Measurements from ENCODE around the gene SDF4. TPM values are rescaled to one million over a fixed set of nuclear protein-coding genes. Genes with fewer than 3 reads are reported as not detected.
A peak's percentile ranks its signal among the peaks of the same experiment; 100 is the strongest.

Gene SDF4
- total and polyA plus RNA-seq, 2 of the 4 experiments (the other 2 are of a cell fraction) = 57.0 to 250 TPM

DNA sequence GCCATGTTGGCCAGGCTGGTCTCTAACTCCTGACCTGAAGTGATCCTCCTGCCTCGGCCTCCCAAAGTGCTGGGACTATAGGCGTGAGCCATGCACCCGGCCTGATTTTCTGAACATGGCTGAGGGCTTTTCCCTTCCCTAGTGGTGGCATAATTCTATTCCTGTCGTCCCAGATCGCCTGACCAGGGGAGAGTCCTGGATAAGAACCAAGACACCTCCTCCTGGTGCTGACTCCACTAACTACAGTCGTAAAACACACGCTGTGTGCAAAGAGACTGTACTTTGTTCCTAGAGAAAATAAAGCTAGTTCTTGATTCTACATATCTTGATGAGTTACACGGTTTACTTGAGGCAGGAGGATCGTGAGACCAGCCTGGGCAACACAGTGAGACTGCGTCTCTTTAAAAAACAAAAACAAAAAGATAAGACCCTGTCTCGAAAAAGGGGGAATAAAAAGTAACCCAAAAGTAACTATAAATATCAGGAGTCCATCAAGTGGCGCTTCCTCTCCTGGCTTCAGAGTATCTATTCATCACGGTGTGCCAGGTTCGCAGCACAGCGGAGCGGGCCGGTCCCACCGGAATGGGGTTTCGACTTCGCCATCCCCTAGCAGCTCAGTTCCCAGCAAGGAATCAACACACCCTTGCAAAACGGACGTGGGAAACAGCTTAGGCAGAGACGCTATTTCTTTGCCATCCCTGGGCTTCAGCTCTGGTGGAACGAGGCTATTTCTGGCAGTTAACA lies 973 bp downstream of the SDF4 start (continued):
- TF ChIP-seq, protein P1, sequence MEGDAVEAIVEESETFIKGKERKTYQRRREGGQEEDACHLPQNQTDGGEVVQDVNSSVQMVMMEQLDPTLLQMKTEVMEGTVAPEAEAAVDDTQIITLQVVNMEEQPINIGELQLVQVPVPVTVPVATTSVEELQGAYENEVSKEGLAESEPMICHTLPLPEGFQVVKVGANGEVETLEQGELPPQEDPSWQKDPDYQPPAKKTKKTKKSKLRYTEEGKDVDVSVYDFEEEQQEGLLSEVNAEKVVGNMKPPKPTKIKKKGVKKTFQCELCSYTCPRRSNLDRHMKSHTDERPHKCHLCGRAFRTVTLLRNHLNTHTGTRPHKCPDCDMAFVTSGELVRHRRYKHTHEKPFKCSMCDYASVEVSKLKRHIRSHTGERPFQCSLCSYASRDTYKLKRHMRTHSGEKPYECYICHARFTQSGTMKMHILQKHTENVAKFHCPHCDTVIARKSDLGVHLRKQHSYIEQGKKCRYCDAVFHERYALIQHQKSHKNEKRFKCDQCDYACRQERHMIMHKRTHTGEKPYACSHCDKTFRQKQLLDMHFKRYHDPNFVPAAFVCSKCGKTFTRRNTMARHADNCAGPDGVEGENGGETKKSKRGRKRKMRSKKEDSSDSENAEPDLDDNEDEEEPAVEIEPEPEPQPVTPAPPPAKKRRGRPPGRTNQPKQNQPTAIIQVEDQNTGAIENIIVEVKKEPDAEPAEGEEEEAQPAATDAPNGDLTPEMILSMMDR (conservative IDR thresholded peaks at IDR 0.05; ENCODE audit: low read depth, low read length) = peak; percentile 51

DNA sequence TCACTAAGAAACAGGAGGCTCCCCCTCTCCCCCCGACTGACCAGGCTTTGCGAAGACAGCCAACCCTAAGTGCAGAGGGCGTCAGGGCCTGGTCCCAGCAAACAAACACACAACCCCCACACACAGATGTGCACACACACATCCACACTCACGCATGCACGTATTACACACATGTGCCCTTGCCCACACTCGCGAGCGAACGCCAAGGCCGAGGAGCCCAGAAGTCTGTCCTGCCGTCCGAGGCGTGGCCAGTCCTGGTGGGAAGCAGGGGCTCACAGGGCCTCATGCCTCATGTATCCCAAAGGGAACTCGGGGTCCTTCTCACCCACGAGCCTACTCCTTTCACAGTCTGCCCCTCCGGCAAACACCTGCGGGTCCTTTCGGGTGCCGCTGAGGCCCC lies 2.0 kb downstream of the SDF4 start:
- Histone ChIP-seq H3K27ac (ENCODE audit: insufficient read depth, low read length) (no peak overlapping the region), H3K56ac (ENCODE audit: extremely low read depth, insufficient read depth, low read length) (no peak overlapping the region), H3K4ac (ENCODE audit: low read depth, low read length) (peak overlapping the region; percentile 33; the same call in 1 of the 2 replicates), H3K4me3 (ENCODE audit: insufficient read depth, low read depth, low read length) (no peak overlapping the region), H4K91ac (ENCODE audit: insufficient read depth, low read depth, low read length) (no peak overlapping the region), H3K14ac (replicated peaks; ENCODE audit: low read depth, low read length) (no peak overlapping the region), H2BK5ac (ENCODE audit: low read depth, low read length, poor library complexity, severe bottlenecking) (no peak overlapping the region), H2BK120ac (ENCODE audit: low read depth, low read length) (no peak overlapping the region), H3K36me3 (ENCODE audit: control insufficient read depth, insufficient read depth, low read length) (peaks cover 40% of the 10 kb centered on the region), H4K20me1 (ENCODE audit: insufficient read depth, low read length) (peaks cover 47% of the 10 kb centered on the region), H3K27me3 (ENCODE audit: control insufficient read depth, insufficient read depth, low read length) (no peaks in the 10 kb centered on the region), H2AK9ac (replicated peaks; ENCODE audit: low read depth, low read length, poor library complexity) (no peak overlapping the region), H3K9me1 (ENCODE audit: insufficient read depth, low read length) (peaks cover 10% of the 10 kb centered on the region), H3K4me1 (ENCODE audit: control insufficient read depth, insufficient read depth, low read length) (peaks cover 13% of the 10 kb centered on the region; the same call in 1 of the 2 replicates), H2BK20ac (ENCODE audit: low read depth, low read length) (no peak overlapping the region), H4K8ac (ENCODE audit: low read depth in 2 of 2, low read length in 2 of 2) (no peak overlapping the region), H2AFZ (replicated peaks; ENCODE audit: low read length, poor library complexity) (no peak overlapping the region), H3K23ac (ENCODE audit: low read depth, low read length) (0 out of 2 replicates have a peak overlapping the region, but pooled peaks have one; percentile 4), H3K9me3 (ENCODE audit: control insufficient read depth, insufficient read depth, low read length) (peaks cover 3% of the 10 kb centered on the region), H2AK5ac (ENCODE audit: low read depth, low read length) (peak overlapping the region; percentile 11; the same call in 1 of the 2 replicates), H2BK15ac (ENCODE audit: low read depth, low read length) (no peak overlapping the region), H4K5ac (ENCODE audit: low read depth, low read length) (no peak overlapping the region), H3K9ac (ENCODE audit: low read depth, low read length) (no peak overlapping the region), H3K18ac (ENCODE audit: low read depth, low read length) (no peak overlapping the region), H3K4me2 (ENCODE audit: low read depth, low read length) (no peak overlapping the region; the same call in 1 of the 2 replicates), H3K79me1 (ENCODE audit: low read depth in 1 of 2, low read length in 2 of 2) (peaks cover 14 to 74% of the 10 kb centered on the region in 2 experiments; a peak in 3 of 4 replicates)
- WGBS, 2 experiments (ENCODE audit: extremely low coverage in 2 of 2, insufficient read length in 1 of 2) = 98% methylated on average over 12 of the region's 19 CpGs; no CpG with 5 or more reads in 1 of the 2 experiments
- intact Hi-C loops (cut with micrococcal nuclease) (loop anchor here (1.0 to 5.0 kb wide), 2 partner anchors 107 to 247 kb away; partner anchors contain the start of gene PERM1), dilution Hi-C loops (cut with HindIII; ENCODE audit: low sequenced_read_pairs, unreplicated experiment) (no loop called here), in situ Hi-C loops (cut with MboI; ENCODE audit: low sequenced_read_pairs) (no loop called here)
- ChIA-PET CTCF (interaction anchor here (0.8 kb wide), 1 partner anchor 107 kb away, joined by 3 read pairs; no protein-coding TSS in a partner anchor), POLR2A (ENCODE audit: unreplicated experiment) (no interaction called here)
- ATAC-seq (ENCODE audit: low read depth) = no peak
- no TSS peak for BruUV-seq (replicated peaks)
- DNase-seq = no peak
- TF ChIP-seq MAFK (IDR thresholded peaks at IDR 0.05; ENCODE audit: low read depth, low read length) = no peak
- TF ChIP-seq, protein P1 (conservative IDR thresholded peaks at IDR 0.05; ENCODE audit: low read depth, low read length) = no peak
- no peak for TF ChIP-seq FOS (IDR thresholded peaks at IDR 0.05; ENCODE audit: low read depth, low read length)
- TF ChIP-seq MAZ (IDR thresholded peaks at IDR 0.05; ENCODE audit: borderline replicate concordance, low read depth, low read length) = no peak
- TF ChIP-seq, protein P2, sequence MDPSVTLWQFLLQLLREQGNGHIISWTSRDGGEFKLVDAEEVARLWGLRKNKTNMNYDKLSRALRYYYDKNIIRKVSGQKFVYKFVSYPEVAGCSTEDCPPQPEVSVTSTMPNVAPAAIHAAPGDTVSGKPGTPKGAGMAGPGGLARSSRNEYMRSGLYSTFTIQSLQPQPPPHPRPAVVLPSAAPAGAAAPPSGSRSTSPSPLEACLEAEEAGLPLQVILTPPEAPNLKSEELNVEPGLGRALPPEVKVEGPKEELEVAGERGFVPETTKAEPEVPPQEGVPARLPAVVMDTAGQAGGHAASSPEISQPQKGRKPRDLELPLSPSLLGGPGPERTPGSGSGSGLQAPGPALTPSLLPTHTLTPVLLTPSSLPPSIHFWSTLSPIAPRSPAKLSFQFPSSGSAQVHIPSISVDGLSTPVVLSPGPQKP (IDR thresholded peaks at IDR 0.05; ENCODE audit: borderline replicate concordance, low read depth, low read length) = no peak
- TF ChIP-seq MXI1 (IDR thresholded peaks at IDR 0.05; ENCODE audit: borderline replicate concordance, low read depth, low read length) = no peak
- TF ChIP-seq, protein P3, sequence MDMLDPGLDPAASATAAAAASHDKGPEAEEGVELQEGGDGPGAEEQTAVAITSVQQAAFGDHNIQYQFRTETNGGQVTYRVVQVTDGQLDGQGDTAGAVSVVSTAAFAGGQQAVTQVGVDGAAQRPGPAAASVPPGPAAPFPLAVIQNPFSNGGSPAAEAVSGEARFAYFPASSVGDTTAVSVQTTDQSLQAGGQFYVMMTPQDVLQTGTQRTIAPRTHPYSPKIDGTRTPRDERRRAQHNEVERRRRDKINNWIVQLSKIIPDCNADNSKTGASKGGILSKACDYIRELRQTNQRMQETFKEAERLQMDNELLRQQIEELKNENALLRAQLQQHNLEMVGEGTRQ (IDR thresholded peaks at IDR 0.05; ENCODE audit: low read depth, low read length) = no peak

All from IMR-90 (cell line).